Neural progenitor cell (in vitro differentiated cells): ENCODE results near the gene SUPT3H. TPM values are rescaled to one million over a fixed set of nuclear protein-coding genes. Genes with fewer than 3 reads are reported as not detected.

ENCODE experiments used
- DNase-seq: peaks from one replicate; pipeline ENCODE4 v3.0.0-alpha.2; 2016; ENCODE audit warnings: low spot score
- H2AFZ ChIP-seq: fragments of 200-600 bp; sonication (generic); replicated peaks from 2 replicates; pipeline ENCODE4 v1.6.1; 2016; ENCODE audit warnings: antibody characterized with exemption
- H3F3A ChIP-seq: fragments of 200-600 bp; sonication (generic); 2 replicates; pipeline ENCODE4 v1.6.1; 2016; ENCODE audit warnings: antibody characterized with exemption, low read depth
- H3K27ac ChIP-seq: fragments of 200-600 bp; sonication (generic); 2 replicates; pipeline ENCODE4 v1.5.1; 2016; ENCODE audit warnings: mild to moderate bottlenecking
- H3K27me3 ChIP-seq: fragments of 200-600 bp; sonication (generic); 2 replicates; pipeline ENCODE4 v1.6.1; 2016; ENCODE audit warnings: mild to moderate bottlenecking, moderate library complexity
- H3K36me3 ChIP-seq: fragments of 200-600 bp; sonication (generic); 2 replicates; pipeline ENCODE4 v1.5.1; 2016
- H3K4me1 ChIP-seq: fragments of 200-600 bp; sonication (generic); 2 replicates; pipeline ENCODE4 v1.6.1; 2016; ENCODE audit warnings: mixed run types
- H3K4me2 ChIP-seq: fragments of 200-600 bp; sonication (generic); 2 replicates; pipeline ENCODE4 v1.6.1; 2016
- H3K4me3 ChIP-seq: fragments of 200-600 bp; sonication (generic); 2 replicates; pipeline ENCODE4 v1.5.1; 2016
- H3K79me2 ChIP-seq: fragments of 200-600 bp; sonication (generic); 2 replicates; pipeline ENCODE4 v1.6.1; 2016; ENCODE audit warnings: low read depth
- H3K9ac ChIP-seq: fragments of 200-600 bp; sonication (generic); 2 replicates; pipeline ENCODE4 v1.6.1; 2016
- H3K9me3 ChIP-seq: fragments of 200-600 bp; sonication (generic); 2 replicates; pipeline ENCODE4 v1.5.1; 2016; ENCODE audit warnings: low read depth
- H4K20me1 ChIP-seq: fragments of 200-600 bp; sonication (generic); 2 replicates; pipeline ENCODE4 v1.6.1; 2016; ENCODE audit warnings: low read depth
- H3K27ac Mint-ChIP-seq: 3 replicates; pipeline ENCODE4 v1.8.0; 2021; ENCODE audit warnings: mixed read lengths
- H3K27me3 Mint-ChIP-seq: 2 replicates; pipeline ENCODE4 v1.8.0; 2022; ENCODE audit warnings: low read depth, mild to moderate bottlenecking, inconsistent platforms, moderate library complexity, mixed read lengths; ENCODE audit not compliant: insufficient read depth
- H3K36me3 Mint-ChIP-seq: 3 replicates; pipeline ENCODE4 v1.8.0; 2021; ENCODE audit warnings: mixed read lengths
- H3K4me1 Mint-ChIP-seq: 3 replicates; pipeline ENCODE4 v1.8.0; 2021; ENCODE audit warnings: mixed read lengths
- H3K4me3 Mint-ChIP-seq: 3 replicates; pipeline ENCODE4 v1.8.0; 2021; ENCODE audit warnings: mild to moderate bottlenecking, moderate library complexity, mixed read lengths
- H3K9me3 Mint-ChIP-seq: 3 replicates; pipeline ENCODE4 v1.8.0; 2020; ENCODE audit warnings: mixed read lengths
- EZH2 ChIP-seq: fragments of 200-600 bp; sonication (generic); IDR thresholded peaks from 2 replicates; pipeline ENCODE4 v1.6.1; 2017; ENCODE audit warnings: antibody characterized with exemption, mild to moderate bottlenecking, moderate library complexity
- EZH2phosphoT487 ChIP-seq: fragments of 200-600 bp; sonication (generic); IDR thresholded peaks from 2 replicates; pipeline ENCODE4 v1.6.1; 2017; ENCODE audit warnings: antibody characterized with exemption
- total RNA-seq: library from RNA; depleted of rRNA; stranded (reverse); fragments of >200 nt; gene quantifications from 2 replicates; pipeline ENCODE4 v1.2.3, GENCODE V29; 2015; ENCODE audit warnings: low replicate concordance
- TF ChIP-seq, protein P1 (sequence below): fragments of 200-600 bp; sonication (generic); IDR thresholded peaks from 2 replicates; pipeline ENCODE4 v1.5.1; 2017; ENCODE audit warnings: antibody characterized with exemption, mild to moderate bottlenecking

Gene SUPT3H
- total RNA-seq, 1 donor from 2014 or later, result 16.3 TPM

DNA sequence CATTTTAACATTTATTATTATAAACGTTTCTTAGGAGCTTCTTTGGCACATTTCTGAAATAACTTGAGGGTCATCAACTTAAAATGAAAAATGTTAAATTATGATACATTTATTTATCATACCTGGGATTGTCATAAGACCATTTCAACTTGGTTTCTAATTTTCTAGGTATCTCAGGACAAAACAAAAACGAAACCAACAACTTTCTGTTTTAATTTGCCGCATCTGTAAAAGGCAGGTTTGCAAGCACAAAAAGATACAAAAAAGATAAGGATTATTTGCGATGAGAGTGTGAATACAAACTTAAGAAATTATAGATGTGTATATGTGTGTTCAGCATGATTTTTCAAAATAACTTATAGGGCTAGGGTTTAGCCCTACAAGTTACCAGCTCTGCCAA, 444.6 kb downstream of the SUPT3H start:
- H3K9me3 Mint-ChIP-seq, result peaks cover 2% of the 10 kb centered on the region
- TF ChIP-seq, protein P1, sequence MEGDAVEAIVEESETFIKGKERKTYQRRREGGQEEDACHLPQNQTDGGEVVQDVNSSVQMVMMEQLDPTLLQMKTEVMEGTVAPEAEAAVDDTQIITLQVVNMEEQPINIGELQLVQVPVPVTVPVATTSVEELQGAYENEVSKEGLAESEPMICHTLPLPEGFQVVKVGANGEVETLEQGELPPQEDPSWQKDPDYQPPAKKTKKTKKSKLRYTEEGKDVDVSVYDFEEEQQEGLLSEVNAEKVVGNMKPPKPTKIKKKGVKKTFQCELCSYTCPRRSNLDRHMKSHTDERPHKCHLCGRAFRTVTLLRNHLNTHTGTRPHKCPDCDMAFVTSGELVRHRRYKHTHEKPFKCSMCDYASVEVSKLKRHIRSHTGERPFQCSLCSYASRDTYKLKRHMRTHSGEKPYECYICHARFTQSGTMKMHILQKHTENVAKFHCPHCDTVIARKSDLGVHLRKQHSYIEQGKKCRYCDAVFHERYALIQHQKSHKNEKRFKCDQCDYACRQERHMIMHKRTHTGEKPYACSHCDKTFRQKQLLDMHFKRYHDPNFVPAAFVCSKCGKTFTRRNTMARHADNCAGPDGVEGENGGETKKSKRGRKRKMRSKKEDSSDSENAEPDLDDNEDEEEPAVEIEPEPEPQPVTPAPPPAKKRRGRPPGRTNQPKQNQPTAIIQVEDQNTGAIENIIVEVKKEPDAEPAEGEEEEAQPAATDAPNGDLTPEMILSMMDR, result no peak
- TF ChIP-seq EZH2 (no peak), EZH2phosphoT487 (no peak)
- H3K36me3 Mint-ChIP-seq, result no peaks in the 10 kb centered on the region
- Histone ChIP-seq H2AFZ (no peak overlapping the region), H3K27me3 (no peaks in the 10 kb centered on the region), H3K4me1 (no peaks in the 10 kb centered on the region), H4K20me1 (no peaks in the 10 kb centered on the region), H3K79me2 (no peaks in the 10 kb centered on the region), H3K9ac (no peak overlapping the region), H3K27ac (no peak overlapping the region), H3K4me3 (no peak overlapping the region), H3K4me2 (no peak overlapping the region), H3F3A (no peaks in the 10 kb centered on the region), H3K36me3 (no peaks in the 10 kb centered on the region), H3K9me3 (no peaks in the 10 kb centered on the region)
- no peaks in the 10 kb centered on the region for H3K4me1 Mint-ChIP-seq
- no peak for DNase-seq
- H3K27ac Mint-ChIP-seq, result no peak overlapping the region
- no peaks in the 10 kb centered on the region for H3K27me3 Mint-ChIP-seq
- no peak overlapping the region for H3K4me3 Mint-ChIP-seq

GRCh38 chr6:44932651-44933091, 445.1 kb downstream of the SUPT3H start:
- Histone ChIP-seq H3K9me3 (no peaks in the 10 kb centered on the region), H3K27ac (no peak overlapping the region), H2AFZ (no peak overlapping the region), H3K27me3 (no peaks in the 10 kb centered on the region), H4K20me1 (no peaks in the 10 kb centered on the region), H3K79me2 (no peaks in the 10 kb centered on the region), H3K9ac (no peak overlapping the region), H3K4me1 (no peaks in the 10 kb centered on the region), H3K4me2 (no peak overlapping the region), H3K4me3 (no peak overlapping the region), H3F3A (no peaks in the 10 kb centered on the region), H3K36me3 (no peaks in the 10 kb centered on the region)
- TF ChIP-seq EZH2phosphoT487 (no peak), EZH2 (no peak)
- TF ChIP-seq, protein P1, result no peak
- Mint-ChIP-seq H3K4me1 (no peaks in the 10 kb centered on the region), H3K9me3 (peaks cover 2% of the 10 kb centered on the region), H3K27me3 (no peaks in the 10 kb centered on the region), H3K36me3 (no peaks in the 10 kb centered on the region), H3K4me3 (no peak overlapping the region), H3K27ac (no peak overlapping the region)
- DNase-seq, result no peak

- no peaks in the 10 kb centered on the region for H3K9me3 Mint-ChIP-seq
- Histone ChIP-seq H2AFZ (no peak overlapping the region), H3K9ac (no peak overlapping the region), H3F3A (no peaks in the 10 kb centered on the region), H3K36me3 (no peaks in the 10 kb centered on the region), H3K4me3 (no peak overlapping the region), H3K9me3 (no peaks in the 10 kb centered on the region), H3K4me1 (no peaks in the 10 kb centered on the region), H3K27ac (no peak overlapping the region), H4K20me1 (no peaks in the 10 kb centered on the region), H3K27me3 (no peaks in the 10 kb centered on the region), H3K79me2 (no peaks in the 10 kb centered on the region), H3K4me2 (no peak overlapping the region)
- no peak for DNase-seq
- H3K27me3 Mint-ChIP-seq, result no peaks in the 10 kb centered on the region
- H3K36me3 Mint-ChIP-seq, result no peaks in the 10 kb centered on the region
- no peaks in the 10 kb centered on the region for H3K4me1 Mint-ChIP-seq
- no peak overlapping the region for H3K27ac Mint-ChIP-seq
- TF ChIP-seq, protein P1, result no peak
- TF ChIP-seq EZH2, result no peak
- TF ChIP-seq EZH2phosphoT487, result no peak
- H3K4me3 Mint-ChIP-seq, result no peak overlapping the region
Measured at GRCh38 chr6:44931385-44931784, 446.3 kb downstream of the SUPT3H start.

- no peak overlapping the region for H3K9ac ChIP-seq
- no peaks in the 10 kb centered on the region for H3K27me3 ChIP-seq
- TF ChIP-seq EZH2phosphoT487 (no peak), EZH2 (no peak)
- TF ChIP-seq, protein P1, result no peak
- H3K36me3 ChIP-seq, result no peaks in the 10 kb centered on the region
- no peak overlapping the region for H3K27ac ChIP-seq
- no peak for DNase-seq
- H3K4me3 ChIP-seq, result no peak overlapping the region
- no peaks in the 10 kb centered on the region for H3K9me3 ChIP-seq
- no peak overlapping the region for H3K4me2 ChIP-seq
- H3K4me1 ChIP-seq, result no peaks in the 10 kb centered on the region
- Mint-ChIP-seq H3K4me3 (no peak overlapping the region), H3K27me3 (no peaks in the 10 kb centered on the region), H3K9me3 (no peaks in the 10 kb centered on the region), H3K4me1 (no peaks in the 10 kb centered on the region), H3K36me3 (no peaks in the 10 kb centered on the region), H3K27ac (no peak overlapping the region)
- no peaks in the 10 kb centered on the region for H3K79me2 ChIP-seq
- H4K20me1 ChIP-seq, result no peaks in the 10 kb centered on the region
- H3F3A ChIP-seq, result no peaks in the 10 kb centered on the region
- no peak overlapping the region for H2AFZ ChIP-seq
Measured at GRCh38 chr6:44926556-44926955, 451.2 kb downstream of the SUPT3H start.
